22Rv1 (cell line): ENCODE measurements around the gene PATJ.

ENCODE experiments used
- ZFX ChIP-seq: fragments of 450-650 bp; IDR thresholded peaks from 2 replicates; pipeline ENCODE4 v1.6.1; 2017; ENCODE audit warnings: antibody characterized with exemption, borderline replicate concordance
- TF ChIP-seq, protein P1 (sequence below): fragments of 450-650 bp; IDR thresholded peaks from 2 replicates; pipeline ENCODE4 v1.5.1; 2017; ENCODE audit warnings: mild to moderate bottlenecking

DNA sequence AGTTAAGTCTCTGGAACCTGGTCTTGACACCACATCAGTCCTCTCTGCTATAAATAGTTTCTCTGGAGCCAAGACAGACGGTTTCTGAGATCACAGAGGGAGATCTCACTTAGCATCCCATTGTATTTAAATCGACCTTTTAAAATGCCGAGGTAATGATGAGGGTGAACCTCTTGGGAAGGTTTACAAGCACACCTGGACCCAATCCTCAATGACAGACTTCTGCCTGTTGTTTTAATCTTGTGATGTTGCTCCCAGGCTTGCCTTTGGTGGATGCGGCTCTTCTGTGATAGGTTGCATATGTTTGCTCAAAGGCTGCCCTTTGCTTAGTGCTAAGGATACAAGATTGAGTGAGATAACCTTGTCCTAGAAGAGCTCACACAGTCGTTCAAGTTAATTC is 347.7 kb downstream of the PATJ start:
- TF ChIP-seq, protein P1, sequence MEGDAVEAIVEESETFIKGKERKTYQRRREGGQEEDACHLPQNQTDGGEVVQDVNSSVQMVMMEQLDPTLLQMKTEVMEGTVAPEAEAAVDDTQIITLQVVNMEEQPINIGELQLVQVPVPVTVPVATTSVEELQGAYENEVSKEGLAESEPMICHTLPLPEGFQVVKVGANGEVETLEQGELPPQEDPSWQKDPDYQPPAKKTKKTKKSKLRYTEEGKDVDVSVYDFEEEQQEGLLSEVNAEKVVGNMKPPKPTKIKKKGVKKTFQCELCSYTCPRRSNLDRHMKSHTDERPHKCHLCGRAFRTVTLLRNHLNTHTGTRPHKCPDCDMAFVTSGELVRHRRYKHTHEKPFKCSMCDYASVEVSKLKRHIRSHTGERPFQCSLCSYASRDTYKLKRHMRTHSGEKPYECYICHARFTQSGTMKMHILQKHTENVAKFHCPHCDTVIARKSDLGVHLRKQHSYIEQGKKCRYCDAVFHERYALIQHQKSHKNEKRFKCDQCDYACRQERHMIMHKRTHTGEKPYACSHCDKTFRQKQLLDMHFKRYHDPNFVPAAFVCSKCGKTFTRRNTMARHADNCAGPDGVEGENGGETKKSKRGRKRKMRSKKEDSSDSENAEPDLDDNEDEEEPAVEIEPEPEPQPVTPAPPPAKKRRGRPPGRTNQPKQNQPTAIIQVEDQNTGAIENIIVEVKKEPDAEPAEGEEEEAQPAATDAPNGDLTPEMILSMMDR = no peak
- no peak for TF ChIP-seq ZFX
